Neuronal stem cell (in vitro differentiated cells): ENCODE measurements around the gene ARSD.
"Not testable (repeated sequence)": the region's sequence is repeated elsewhere in the genome, so short reads cannot be mapped to it uniquely, and the experiment has no call there.

Source experiments
- DNase-seq: peaks from one replicate; pipeline ENCODE4 v3.0.0-alpha.2; 2013; ENCODE audit warnings: low spot score
- H2AFZ ChIP-seq: one replicate; pipeline ENCODE4 v1.6.1; 2013; ENCODE audit warnings: mild to moderate bottlenecking, low read length, inconsistent platforms
- H2AK5ac ChIP-seq: 2 replicates; pipeline ENCODE4 v1.6.1; 2013; ENCODE audit warnings: low read depth, mild to moderate bottlenecking, inconsistent platforms, low read length, moderate library complexity, mixed read lengths
- H2BK120ac ChIP-seq: 2 replicates; pipeline ENCODE4 v1.6.1; 2013; ENCODE audit warnings: low read depth, mild to moderate bottlenecking, inconsistent platforms, low read length, moderate library complexity, mixed read lengths
- H2BK12ac ChIP-seq: one replicate; pipeline ENCODE4 v1.6.1; 2013; ENCODE audit warnings: low read length, inconsistent platforms
- H2BK15ac ChIP-seq: 2 replicates; pipeline ENCODE4 v1.6.1; 2013; ENCODE audit warnings: mild to moderate bottlenecking, low read length, inconsistent platforms, mixed read lengths
- H2BK5ac ChIP-seq: one replicate; pipeline ENCODE4 v1.6.1; 2013; ENCODE audit warnings: inconsistent platforms, mild to moderate bottlenecking, low read length, moderate library complexity
- H3K14ac ChIP-seq: one replicate; pipeline ENCODE4 v1.6.1; 2013; ENCODE audit warnings: low read length, inconsistent platforms
- H3K18ac ChIP-seq: 2 replicates; pipeline ENCODE4 v1.6.1; 2013; ENCODE audit warnings: low read length, inconsistent platforms
- H3K23ac ChIP-seq: 2 replicates; pipeline ENCODE4 v1.6.1; 2013; ENCODE audit warnings: low read depth, mild to moderate bottlenecking, mixed read lengths, low read length, inconsistent platforms; ENCODE audit not compliant: poor library complexity
- H3K27ac ChIP-seq: replicated peaks from 3 replicates; pipeline ENCODE4 v1.5.1; 2013; ENCODE audit warnings: low read length, inconsistent platforms
- H3K27me3 ChIP-seq, 3 experiments: 2 replicates each; pipeline ENCODE4 v1.6.1; 2013; ENCODE audit warnings: low read length in 3 of 3, mild to moderate bottlenecking in 2 of 3, inconsistent platforms in 1 of 3, low read depth in 1 of 3, mixed read lengths in 1 of 3, moderate library complexity in 1 of 3; ENCODE audit not compliant: control insufficient read depth in 3 of 3, insufficient read depth in 3 of 3
- H3K36me3 ChIP-seq, 2 donors: replicated peaks in 1 of 2; 2 replicates each; pipeline ENCODE4 v1.6.1; 2013; ENCODE audit warnings: low read length in 2 of 2; ENCODE audit not compliant: control insufficient read depth in 2 of 2, insufficient read depth in 2 of 2
- H3K4ac ChIP-seq: 2 replicates; pipeline ENCODE4 v1.6.1; 2013; ENCODE audit warnings: inconsistent platforms, mild to moderate bottlenecking, low read length, moderate library complexity
- H3K4me1 ChIP-seq, 2 donors: 1 replicate in 1 of 2; 2 replicates in 1 of 2; pipeline ENCODE4 v1.6.1; 2013; ENCODE audit warnings: low read length in 2 of 2, low read depth in 1 of 2; ENCODE audit not compliant: control insufficient read depth in 2 of 2, insufficient read depth in 1 of 2
- H3K4me2 ChIP-seq: one replicate; pipeline ENCODE4 v1.6.1; 2013; ENCODE audit warnings: mild to moderate bottlenecking, low read length, inconsistent platforms; ENCODE audit not compliant: insufficient read depth, poor library complexity, severe bottlenecking
- H3K4me3 ChIP-seq, 2 donors: 2 replicates each; pipeline ENCODE4 v1.5.1; 2013; ENCODE audit warnings: low read length in 2 of 2, mild to moderate bottlenecking in 2 of 2, inconsistent platforms in 1 of 2, moderate library complexity in 1 of 2
- H3K79me1 ChIP-seq: one replicate; pipeline ENCODE4 v1.6.1; 2013; ENCODE audit warnings: low read depth, mild to moderate bottlenecking, inconsistent platforms, low read length, moderate library complexity
- H3K9ac ChIP-seq: one replicate; pipeline ENCODE4 v1.6.1; 2013; ENCODE audit warnings: mild to moderate bottlenecking, low read depth, low read length, inconsistent platforms; ENCODE audit not compliant: poor library complexity
- H3K9me3 ChIP-seq, 2 donors: replicated peaks in 1 of 2; 2 replicates each; pipeline versions ENCODE3 to v1.6.1; 2013; ENCODE audit warnings: low read length in 2 of 2, mild to moderate bottlenecking in 2 of 2, inconsistent platforms in 1 of 2, low read depth in 1 of 2, mixed read lengths in 1 of 2, moderate library complexity in 1 of 2; ENCODE audit not compliant: control insufficient read depth in 2 of 2, insufficient read depth in 1 of 2
- H4K8ac ChIP-seq: one replicate; pipeline ENCODE4 v1.6.1; 2013; ENCODE audit warnings: low read depth, mild to moderate bottlenecking, inconsistent platforms, low read length, moderate library complexity
- H4K91ac ChIP-seq: one replicate; pipeline ENCODE4 v1.6.1; 2013; ENCODE audit warnings: low read length, low read depth, mild to moderate bottlenecking, inconsistent platforms; ENCODE audit not compliant: poor library complexity
- WGBS, 2 donors: extraction: QIAGEN DNeasy Blood & Tissue Kit; methylation state at CpG; one replicate each; pipeline ENCODE4 v1.1.7; 2013; ENCODE audit warnings: missing lambda C conversion rate in 2 of 2, mixed read lengths in 1 of 2; ENCODE audit not compliant: insufficient read length in 2 of 2, insufficient replicate concordance in 1 of 2; ENCODE audit errors: extremely low coverage in 2 of 2; 5-methylcytosine and 5-hydroxymethylcytosine counted together

The ARSD gene

DNA sequence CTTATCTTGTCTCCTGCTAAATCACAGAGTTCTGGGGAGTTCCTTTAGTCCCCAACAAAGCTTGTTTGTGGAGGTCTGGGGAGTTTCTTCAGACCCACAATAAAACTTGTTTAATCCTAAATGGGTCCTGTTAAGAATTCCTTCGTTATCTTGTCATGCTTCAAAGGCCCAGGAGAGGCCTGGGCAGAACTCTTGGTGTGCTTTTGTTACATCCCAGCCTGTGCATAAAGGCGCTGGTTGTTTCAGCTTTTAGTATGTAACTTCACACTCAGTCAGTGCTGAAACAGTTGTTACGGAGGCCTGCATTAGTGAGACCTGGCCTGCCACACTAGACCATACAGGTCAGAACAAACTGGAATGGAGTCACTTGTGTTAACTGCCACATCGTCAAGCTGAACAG lies 2.9 kb downstream of the ARSD start:
- not testable (repeated sequence) for H3K4me2 ChIP-seq, H2BK120ac ChIP-seq, DNase-seq, H3K23ac ChIP-seq, H3K79me1 ChIP-seq, H3K4me3 ChIP-seq, H3K18ac ChIP-seq, H4K8ac ChIP-seq, H3K14ac ChIP-seq, H2BK5ac ChIP-seq, H3K9me3 ChIP-seq, H2AK5ac ChIP-seq, H4K91ac ChIP-seq, H3K4ac ChIP-seq, H2BK15ac ChIP-seq, H3K36me3 ChIP-seq, H2BK12ac ChIP-seq, H3K9ac ChIP-seq, H3K4me1 ChIP-seq
- WGBS, 2 donors, result no CpG with 5 or more reads among the region's 4 CpGs
- H2AFZ ChIP-seq, result peak overlapping the region; percentile 8
- H3K27me3 ChIP-seq, result peaks cover 0 to 15% (median 0%) of the 10 kb centered on the region in 3 experiments
- H3K27ac ChIP-seq, result peak overlapping the region; percentile 49

DNA sequence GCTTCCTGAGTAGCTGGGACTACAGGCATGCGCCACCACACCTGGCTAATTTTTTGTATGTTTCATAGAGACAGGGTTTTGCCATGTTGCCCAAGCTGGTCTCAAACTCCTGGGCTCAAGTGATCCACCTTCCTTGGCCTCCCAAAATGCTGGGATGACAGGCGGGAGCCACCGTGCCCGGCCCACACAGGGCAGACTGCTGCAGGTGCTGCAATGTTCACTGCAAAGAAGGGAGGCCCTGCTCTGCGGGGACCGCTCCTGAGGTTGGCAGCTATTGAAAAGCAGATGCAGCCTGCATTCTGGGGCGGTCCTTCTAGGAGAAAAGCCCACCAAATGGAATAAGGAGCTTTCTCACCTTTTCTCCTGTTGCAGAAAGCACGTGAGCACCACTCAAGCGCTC lies 5.0 kb downstream of the ARSD start:
- H2BK15ac ChIP-seq, result no peak overlapping the region
- H3K36me3 ChIP-seq, result no peaks in the 10 kb centered on the region
- H4K91ac ChIP-seq, result no peak overlapping the region
- DNase-seq, result no peak
- H2BK5ac ChIP-seq, result no peak overlapping the region
- H2BK120ac ChIP-seq, result no peak overlapping the region
- H4K8ac ChIP-seq, result no peak overlapping the region
- no peak overlapping the region for H3K18ac ChIP-seq
- H3K23ac ChIP-seq, result no peak overlapping the region
- no peak overlapping the region for H2AK5ac ChIP-seq
- no peak overlapping the region for H3K4me2 ChIP-seq
- H3K9me3 ChIP-seq, result no peaks in the 10 kb centered on the region
- H3K79me1 ChIP-seq, result no peaks in the 10 kb centered on the region
- H3K4ac ChIP-seq, result no peak overlapping the region
- H3K9ac ChIP-seq, result no peak overlapping the region
- H2AFZ ChIP-seq, result no peak overlapping the region
- H3K27ac ChIP-seq, result no peak overlapping the region
- peaks cover 0 to 3% (median 0%) of the 10 kb centered on the region in 3 experiments for H3K27me3 ChIP-seq
- no peaks in the 10 kb centered on the region for H3K4me1 ChIP-seq
- WGBS, 2 donors, result no CpG with 5 or more reads among the region's 9 CpGs
- no peak overlapping the region for H3K14ac ChIP-seq
- H2BK12ac ChIP-seq, result no peak overlapping the region
- no peak overlapping the region for H3K4me3 ChIP-seq

DNA sequence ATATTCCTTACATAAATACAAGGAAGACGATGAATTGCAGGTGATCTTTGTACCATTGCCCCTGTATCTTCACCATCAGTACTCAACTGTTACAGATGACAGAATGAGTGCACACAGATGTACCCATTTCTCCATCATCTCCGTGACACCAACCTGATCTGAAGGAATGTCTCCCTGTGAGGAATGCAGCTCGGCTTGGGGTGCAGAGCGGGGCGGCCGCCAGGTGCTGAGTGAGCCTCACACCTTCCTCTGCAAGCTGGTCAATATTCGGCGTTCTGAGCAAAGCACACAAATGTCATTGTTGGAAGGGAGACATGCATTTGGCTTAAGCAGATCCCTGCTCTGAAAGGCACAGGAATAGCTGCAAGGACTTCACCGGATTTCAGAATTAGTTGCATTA lies 7.4 kb downstream of the ARSD start:
- no peak overlapping the region for H4K8ac ChIP-seq
- H2BK15ac ChIP-seq, result no peak overlapping the region
- no peak overlapping the region for H2AFZ ChIP-seq
- no peak overlapping the region for H3K4ac ChIP-seq
- H4K91ac ChIP-seq, result no peak overlapping the region
- no peak for DNase-seq
- no peak overlapping the region for H3K4me2 ChIP-seq
- H3K9ac ChIP-seq, result no peak overlapping the region
- H2BK120ac ChIP-seq, result no peak overlapping the region
- no peak overlapping the region for H2BK12ac ChIP-seq
- no peaks in the 10 kb centered on the region for H3K9me3 ChIP-seq
- H3K27me3 ChIP-seq, result no peaks in the 10 kb centered on the region
- H3K18ac ChIP-seq, result no peak overlapping the region
- H3K4me1 ChIP-seq, result no peaks in the 10 kb centered on the region
- no peak overlapping the region for H3K23ac ChIP-seq
- H3K4me3 ChIP-seq, result no peak overlapping the region
- no peaks in the 10 kb centered on the region for H3K79me1 ChIP-seq
- no peak overlapping the region for H3K14ac ChIP-seq
- H2AK5ac ChIP-seq, result no peak overlapping the region
- H2BK5ac ChIP-seq, result no peak overlapping the region
- H3K36me3 ChIP-seq, result no peaks in the 10 kb centered on the region
- no peak overlapping the region for H3K27ac ChIP-seq
- no CpG with 5 or more reads among the region's 9 CpGs for WGBS, 2 donors

DNA sequence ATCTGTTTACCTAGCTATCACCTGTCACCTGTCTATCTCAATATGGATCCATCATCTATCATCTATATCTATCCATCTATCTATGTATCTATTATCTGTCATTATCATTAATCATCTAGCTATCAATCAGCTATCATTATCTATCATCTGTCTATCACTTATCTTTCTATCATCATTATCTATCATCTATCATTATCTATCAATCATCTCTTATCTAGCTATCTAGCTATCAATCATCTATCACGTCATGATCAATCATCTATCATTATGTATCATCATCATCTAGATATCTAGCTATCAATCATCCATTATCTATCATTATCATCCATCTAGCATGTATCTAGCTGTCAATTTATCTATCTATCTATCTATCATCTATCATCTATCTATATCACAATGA lies 7.9 kb downstream of the ARSD start:
- Histone ChIP-seq H2BK15ac (no peak overlapping the region), H3K14ac (no peak overlapping the region), H3K9me3 (no peaks in the 10 kb centered on the region)

More for the DNA sequence above, 7.9 kb downstream of the ARSD start:
- H2BK12ac ChIP-seq, result no peak overlapping the region
- no peak overlapping the region for H4K91ac ChIP-seq
- H3K36me3 ChIP-seq, result no peaks in the 10 kb centered on the region
- no peak overlapping the region for H3K18ac ChIP-seq
- no peak overlapping the region for H4K8ac ChIP-seq
- no peak overlapping the region for H2AK5ac ChIP-seq
- no peaks in the 10 kb centered on the region for H3K79me1 ChIP-seq
- H2BK120ac ChIP-seq, result no peak overlapping the region
- no peak overlapping the region for H2AFZ ChIP-seq
- H3K4me2 ChIP-seq, result no peak overlapping the region
- 100% methylated on average over 1 of the region's 1 CpG for WGBS, 2 donors
- no peak overlapping the region for H3K23ac ChIP-seq
- no peak overlapping the region for H3K9ac ChIP-seq
- H2BK5ac ChIP-seq, result no peak overlapping the region
- H3K4ac ChIP-seq, result no peak overlapping the region
- H3K4me1 ChIP-seq, result no peaks in the 10 kb centered on the region
- no peak overlapping the region for H3K27ac ChIP-seq
- H3K27me3 ChIP-seq, result no peaks in the 10 kb centered on the region
- DNase-seq, result no peak
- H3K4me3 ChIP-seq, result no peak overlapping the region
